RWPE1 (cell line): ENCODE measurements around the gene N4BP2L1.

Source experiments
- CTCF ChIA-PET: fragments of 350-600 bp; sonication (Branson Sonifier 250); formaldehyde crosslinking; extraction: SDS; loops from one replicate; lab custom pipeline; 2021; lab: Yijun Ruan, JAX
- POLR2A ChIA-PET: fragments of 400-600 bp; formaldehyde crosslinking; extraction: SDS; loops from one replicate; lab custom pipeline; 2020; ENCODE audit warnings: antibody characterized with exemption; ENCODE audit not compliant: low non-redundant PET; lab: Yijun Ruan, JAX
- DNase-seq: peaks from one replicate; pipeline ENCODE4 v3.0.0; 2012; ENCODE audit warnings: low spot score
- H3K27ac ChIP-seq: fragments of 450-650 bp; 2 replicates; pipeline ENCODE4 v1.5.1; 2017
- CTCF ChIP-seq: fragments of 450-650 bp; conservative IDR thresholded peaks from 2 replicates; pipeline ENCODE4 v1.5.1; 2017; ENCODE audit warnings: low read depth, mild to moderate bottlenecking

The N4BP2L1 gene

GRCh38 chr13:32427852-32428580 lies at the start of gene N4BP2L1:
N4BP2L1 (minus strand) TSS chr13:32428130; CDS start chr13:32428082, 48 bp downstream.
- DNase-seq: no peak
- CTCF ChIA-PET: interaction anchor here (0.5 kb wide), 1 partner anchor 516 kb away, joined by 5 read pairs; no protein-coding TSS in a partner anchor
- peak within 1 kb of the TSS; percentile 42 for H3K27ac ChIP-seq
- POLR2A ChIA-PET: interaction anchor here (0.5 kb wide), 1 partner anchor 65 kb away, joined by 4 read pairs; no protein-coding TSS in a partner anchor
- no peak for TF ChIP-seq CTCF

- DNase-seq: no peak
- H3K27ac ChIP-seq: no peak overlapping the region
- ChIA-PET POLR2A (no interaction called here), CTCF (no interaction called here)
- TF ChIP-seq CTCF: no peak
Observed at GRCh38 chr13:32476892-32477291, 49.0 kb upstream of the N4BP2L1 start.

GRCh38 chr13:32476021-32476731 lies 48.2 kb upstream of the N4BP2L1 start:
- H3K27ac ChIP-seq: no peak overlapping the region
- CTCF ChIA-PET: no interaction called here
- TF ChIP-seq CTCF: no peak
- POLR2A ChIA-PET: no interaction called here
- no peak for DNase-seq

DNA sequence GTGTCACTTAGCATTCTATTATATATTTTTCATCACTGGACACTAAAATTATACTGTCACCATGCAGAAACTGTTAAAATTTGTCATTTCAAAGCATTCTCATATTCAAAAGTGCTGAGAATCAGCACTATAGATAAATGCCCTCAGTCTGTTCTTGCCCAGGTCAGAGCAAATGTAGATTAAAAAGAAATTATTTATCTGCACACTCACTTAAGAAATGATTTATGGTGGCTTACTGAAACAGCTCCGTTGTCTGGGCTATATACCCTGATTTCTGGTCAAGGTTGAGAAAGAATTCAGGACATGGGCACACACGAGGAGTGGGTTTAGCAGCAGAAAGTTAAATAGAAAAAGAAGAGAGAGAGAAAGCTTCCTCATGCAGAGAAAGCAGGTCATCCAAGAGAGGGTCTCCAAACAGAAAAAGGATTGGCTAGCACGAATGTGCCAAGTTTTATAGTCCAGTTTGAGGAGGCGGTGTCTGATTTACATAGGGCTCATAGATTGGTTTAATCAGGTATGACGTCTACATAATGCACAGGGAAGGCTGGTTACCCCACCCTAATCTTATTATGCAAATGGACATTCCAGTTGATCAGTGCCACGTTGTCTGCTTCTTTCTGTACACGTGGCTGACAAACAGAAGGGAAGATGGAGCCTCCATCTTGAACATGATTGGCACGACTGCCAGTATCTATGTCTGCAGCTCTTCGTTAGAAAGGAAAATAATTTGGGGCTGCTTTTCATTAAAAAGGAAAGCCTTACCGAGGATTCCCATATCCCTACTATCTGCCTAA lies 47.3 kb upstream of the N4BP2L1 start:
- TF ChIP-seq CTCF: no peak
- no peak for DNase-seq
- H3K27ac ChIP-seq: no peak overlapping the region
- ChIA-PET CTCF (no interaction called here), POLR2A (no interaction called here)

- no peak for TF ChIP-seq CTCF
- POLR2A ChIA-PET: no interaction called here
- no peak for DNase-seq
- H3K27ac ChIP-seq: no peak overlapping the region
- CTCF ChIA-PET: no interaction called here
Observed at GRCh38 chr13:32473650-32474049, 45.7 kb upstream of the N4BP2L1 start.

GRCh38 chr13:32472194-32472621 lies 44.3 kb upstream of the N4BP2L1 start:
- H3K27ac ChIP-seq: no peak overlapping the region
- CTCF ChIA-PET: no interaction called here

More at GRCh38 chr13:32472194-32472621, 44.3 kb upstream of the N4BP2L1 start:
- no peak for TF ChIP-seq CTCF
- POLR2A ChIA-PET: no interaction called here
- DNase-seq: no peak
